H1 (cell line): ENCODE measurements around the gene EZH1. TPM values are rescaled to one million over a fixed set of nuclear protein-coding genes. Genes with fewer than 3 reads are reported as not detected.

Experiments
- CREB1 ChIP-seq: IDR thresholded peaks from 2 replicates; pipeline ENCODE4 v1.6.1; 2012; ENCODE audit warnings: inconsistent platforms
- JUN ChIP-seq: IDR thresholded peaks from 2 replicates; pipeline ENCODE4 v1.6.1; 2011; ENCODE audit warnings: low read depth, mild to moderate bottlenecking, improper control_type of control experiment, low read length
- RNF2 ChIP-seq: fragments of 200-900, 300-1000 bp; sonication (generic); IDR thresholded peaks from 2 replicates; pipeline ENCODE4 v1.7.1; 2016; ENCODE audit warnings: borderline replicate concordance, low read depth, mild to moderate bottlenecking, antibody characterized with exemption, low read length; ENCODE audit not compliant: poor library complexity, severe bottlenecking; ENCODE audit errors: missing control alignments
- TCF12 ChIP-seq: IDR thresholded peaks from 2 replicates; pipeline ENCODE4 v1.6.1; 2011; ENCODE audit warnings: low read depth, mild to moderate bottlenecking, low read length
- polyA plus RNA-seq, 7 experiments: library from polyadenylated mRNA; depleted of rRNA in 3 of 7; stranded (reverse) in 5 of 7; unstranded in 2 of 7; fragments of >200 nt in 5 of 7; fragments of 200-250 nt in 2 of 7; gene quantifications; 1 replicate in 5 of 7; 2 replicates in 1 of 7; 4 replicates in 1 of 7; pipeline versions ENCODE4 v1.2.1 to v1.2.3, GENCODE V29; 2011 to 2013; ENCODE audit warnings: missing spikeins in 2 of 7, mixed read lengths in 2 of 7
- total RNA-seq: library from RNA; stranded (reverse); fragmentation: NEBNext Ultra II Directional; extraction: Animal tissue kit (Norgen Biotek cat#: 25700); gene quantifications from 2 replicates; pipeline ENCODE4 v1.2.1, GENCODE V29; 2021
- TF ChIP-seq, protein P1 (sequence below): IDR thresholded peaks from 2 replicates; pipeline ENCODE4 v1.6.1; 2011; ENCODE audit warnings: low read length, improper control_type of control experiment

The EZH1 gene
- total and polyA plus RNA-seq, 2 of the 8 experiments (the other 6 are each of a cell fraction or from before 2014, with no cell fraction given) = 17.4 to 20.8 TPM

DNA sequence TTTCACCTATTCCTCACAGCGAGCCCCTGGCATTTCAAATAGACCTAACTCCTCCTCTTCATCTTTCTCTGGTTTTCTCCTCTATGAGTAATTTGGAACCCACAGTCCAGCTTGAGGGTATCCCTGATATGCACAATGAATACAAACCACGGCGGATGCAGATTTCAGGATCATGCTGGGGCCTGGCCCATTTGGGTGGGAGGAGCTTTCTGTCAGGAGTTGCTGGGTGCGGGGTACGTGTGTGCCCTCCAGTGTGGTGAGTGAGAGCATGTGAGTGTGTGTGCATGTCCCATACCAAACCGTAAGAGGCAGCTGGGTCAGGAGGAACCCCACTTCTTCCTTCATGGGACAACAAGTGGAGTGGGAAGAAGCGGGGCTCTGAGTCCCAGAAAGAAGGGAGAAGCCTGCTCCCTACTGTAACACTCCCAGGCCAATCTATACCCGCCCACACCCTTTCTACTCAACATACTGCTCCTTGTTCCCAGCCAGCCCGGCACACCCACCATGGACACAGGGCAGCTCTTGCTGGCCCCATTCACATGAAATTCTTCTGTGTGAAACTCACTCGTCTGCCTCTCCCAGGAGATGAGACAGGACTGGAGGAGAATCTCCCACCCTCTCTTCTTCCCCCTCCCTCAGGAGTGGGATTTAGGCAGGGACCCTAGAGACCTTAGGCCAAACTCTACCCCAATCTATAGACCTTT, 44.1 kb downstream of the EZH1 start (continued):
- TF ChIP-seq, protein P1, sequence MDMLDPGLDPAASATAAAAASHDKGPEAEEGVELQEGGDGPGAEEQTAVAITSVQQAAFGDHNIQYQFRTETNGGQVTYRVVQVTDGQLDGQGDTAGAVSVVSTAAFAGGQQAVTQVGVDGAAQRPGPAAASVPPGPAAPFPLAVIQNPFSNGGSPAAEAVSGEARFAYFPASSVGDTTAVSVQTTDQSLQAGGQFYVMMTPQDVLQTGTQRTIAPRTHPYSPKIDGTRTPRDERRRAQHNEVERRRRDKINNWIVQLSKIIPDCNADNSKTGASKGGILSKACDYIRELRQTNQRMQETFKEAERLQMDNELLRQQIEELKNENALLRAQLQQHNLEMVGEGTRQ = no peak
- TF ChIP-seq RNF2 (no peak), TCF12 (no peak), CREB1 (no peak), JUN (no peak)
